Left renal pelvis (tissue), 4 donors: ENCODE measurements around the gene PODNL1. TPM values are rescaled to one million over a fixed set of nuclear protein-coding genes. Genes with fewer than 3 reads are reported as not detected.
"Not testable (repeated sequence)": the region's sequence is repeated elsewhere in the genome, so short reads cannot be mapped to it uniquely, and the experiment has no call there.

ENCODE experiments used
- DNase-seq, 4 donors: peaks; one replicate each; pipeline ENCODE4 v3.0.0-alpha.2; 2013; ENCODE audit warnings: low read depth in 4 of 4, low spot score in 3 of 4
- polyA plus RNA-seq, 4 donors: library from polyadenylated mRNA; unstranded; fragments of 120-200 nt; gene quantifications; one replicate each; pipeline ENCODE4 v1.2.1, GENCODE V29; 2013; ENCODE audit not compliant: insufficient read length in 4 of 4

The PODNL1 gene
- polyA plus RNA-seq, 4 donors: 0.86 to 1.7 (median 1.4) TPM

GRCh38 chr19:13975870-13976269, 37.7 kb upstream of the PODNL1 start:
- DNase-seq: no peak

GRCh38 chr19:13974073-13974472, 35.9 kb upstream of the PODNL1 start:
- no peak for DNase-seq

- DNase-seq: not testable (repeated sequence)
These were observed 35.3 kb upstream of the PODNL1 start for GRCh38 chr19:13973479-13973878.

GRCh38 chr19:13972368-13973155, 34.3 kb upstream of the PODNL1 start:
- no peak for DNase-seq

GRCh38 chr19:13971868-13972267, 33.7 kb upstream of the PODNL1 start:
- DNase-seq: not testable (repeated sequence)

GRCh38 chr19:13969897-13970296, 31.7 kb upstream of the PODNL1 start:
- DNase-seq: no peak

GRCh38 chr19:13968999-13969398, 30.8 kb upstream of the PODNL1 start:
- no peak for DNase-seq

- no peak for DNase-seq
These were observed 30.2 kb upstream of the PODNL1 start for GRCh38 chr19:13968383-13968935.

GRCh38 chr19:13967206-13967605, 29.0 kb upstream of the PODNL1 start:
- not testable (repeated sequence) for DNase-seq

- DNase-seq: no peak
These were observed 28.5 kb upstream of the PODNL1 start for GRCh38 chr19:13966684-13967128.

GRCh38 chr19:13965926-13966683, 27.9 kb upstream of the PODNL1 start:
- DNase-seq: no peak

- no peak for DNase-seq
These were observed 27.2 kb upstream of the PODNL1 start for GRCh38 chr19:13965377-13965896.

GRCh38 chr19:13964776-13965175, 26.6 kb upstream of the PODNL1 start:
- no peak for DNase-seq

- no peak for DNase-seq
These were observed 25.4 kb upstream of the PODNL1 start for GRCh38 chr19:13963603-13964105.

GRCh38 chr19:13962699-13963602, 24.7 kb upstream of the PODNL1 start:
- DNase-seq: no peak

- no peak for DNase-seq
These were observed 23.8 kb upstream of the PODNL1 start for GRCh38 chr19:13961826-13962698.

- no peak for DNase-seq
These were observed 22.9 kb upstream of the PODNL1 start for GRCh38 chr19:13960863-13961784.
